Caco-2 (cell line): ENCODE data around the gene ASTN2. TPM values are rescaled to one million over a fixed set of nuclear protein-coding genes. Genes with fewer than 3 reads are reported as not detected.

Experiments
- BruUV-seq: library from RNA; stranded (reverse); fragments of 400-500 nt; replicated peaks from 2 replicates; lab custom pipeline; 2021; lab: Mats Ljungman, UMichigan
- CTCF ChIA-PET: fragments of 300-600 bp; sonication (Branson Sonifier 250); formaldehyde crosslinking; loops from one replicate; lab custom pipeline; 2022; ENCODE audit warnings: antibody characterized with exemption; lab: Charles Lee
- POLR2A ChIA-PET: fragments of 300-600 bp; sonication (Branson Sonifier 250); formaldehyde crosslinking; loops from one replicate; lab custom pipeline; 2022; ENCODE audit warnings: antibody characterized with exemption; lab: Charles Lee
- DNase-seq, 2 experiments: peaks; one replicate each; pipeline versions ENCODE4 v3.0.0 to v3.0.0-alpha.2; 2020 to 2022
- H3K27me3 ChIP-seq: replicated peaks from 2 replicates; pipeline ENCODE4 v1.6.0; 2011; ENCODE audit warnings: low read length; ENCODE audit not compliant: control insufficient read depth, insufficient read depth
- H3K36me3 ChIP-seq: 2 replicates; pipeline ENCODE4 v1.5.1; 2011; ENCODE audit warnings: low read length; ENCODE audit not compliant: control insufficient read depth, insufficient read depth
- H3K4me1 ChIP-seq: fragments of 250-450 bp; sonication (Bioruptor Pico); 2 replicates; pipeline ENCODE4 v1.5.1; 2020; ENCODE audit warnings: mild to moderate bottlenecking
- H3K4me3 ChIP-seq: 2 replicates; pipeline ENCODE4 v1.5.1; 2011; ENCODE audit warnings: low read depth, mild to moderate bottlenecking, control low read depth, low read length
- H3K9me3 ChIP-seq: fragments of 250-450 bp; sonication (Bioruptor Pico); 2 replicates; pipeline ENCODE4 v1.5.1; 2020; ENCODE audit warnings: mild to moderate bottlenecking, moderate library complexity
- H3K27ac Mint-ChIP-seq: one replicate; pipeline ENCODE4 v1.8.0; 2022; ENCODE audit warnings: mixed read lengths; ENCODE audit not compliant: unreplicated experiment
- H3K27me3 Mint-ChIP-seq: one replicate; pipeline ENCODE4 v1.8.0; 2022; ENCODE audit warnings: mixed read lengths; ENCODE audit not compliant: insufficient read depth, unreplicated experiment
- H3K36me3 Mint-ChIP-seq: one replicate; pipeline ENCODE4 v1.8.0; 2022; ENCODE audit warnings: mild to moderate bottlenecking, mixed read lengths; ENCODE audit not compliant: insufficient read depth, unreplicated experiment
- H3K4me1 Mint-ChIP-seq: one replicate; pipeline ENCODE4 v1.8.0; 2022; ENCODE audit warnings: low read depth, mixed read lengths; ENCODE audit not compliant: unreplicated experiment
- H3K4me3 Mint-ChIP-seq: one replicate; pipeline ENCODE4 v1.8.0; 2022; ENCODE audit warnings: mild to moderate bottlenecking, moderate library complexity, mixed read lengths; ENCODE audit not compliant: unreplicated experiment
- H3K9me3 Mint-ChIP-seq: one replicate; pipeline ENCODE4 v1.8.0; 2022; ENCODE audit warnings: mixed read lengths; ENCODE audit not compliant: unreplicated experiment
- intact Hi-C: fragments of 100-400 bp; cut with micrococcal nuclease; formaldehyde crosslinking; loops from one replicate; pipeline ENCODE4 v1.10.0; 2022; ENCODE audit not compliant: unreplicated experiment
- total RNA-seq: library from RNA; stranded (reverse); gene quantifications from 2 replicates; pipeline ENCODE4 v1.2.3, GENCODE V29; 2022
- TF ChIP-seq, protein P1 (sequence below), 2 experiments: fragments of 200-600 bp in 1 of 2; IDR thresholded peaks; 1 replicate in 1 of 2; 2 replicates in 1 of 2; pipeline versions ENCODE4 v1.5.1 to v1.8.0; 2011 to 2022; ENCODE audit warnings: antibody characterized with exemption in 1 of 2, control low read depth in 1 of 2, inconsistent platforms in 1 of 2, low read depth in 1 of 2, low read length in 1 of 2, mild to moderate bottlenecking in 1 of 2, moderate library complexity in 1 of 2; ENCODE audit not compliant: insufficient read depth in 1 of 2, severe bottlenecking in 1 of 2, unreplicated experiment in 1 of 2

ASTN2 gene
- total RNA-seq, 1 experiment from 2014 or later, result 12.7 TPM

DNA sequence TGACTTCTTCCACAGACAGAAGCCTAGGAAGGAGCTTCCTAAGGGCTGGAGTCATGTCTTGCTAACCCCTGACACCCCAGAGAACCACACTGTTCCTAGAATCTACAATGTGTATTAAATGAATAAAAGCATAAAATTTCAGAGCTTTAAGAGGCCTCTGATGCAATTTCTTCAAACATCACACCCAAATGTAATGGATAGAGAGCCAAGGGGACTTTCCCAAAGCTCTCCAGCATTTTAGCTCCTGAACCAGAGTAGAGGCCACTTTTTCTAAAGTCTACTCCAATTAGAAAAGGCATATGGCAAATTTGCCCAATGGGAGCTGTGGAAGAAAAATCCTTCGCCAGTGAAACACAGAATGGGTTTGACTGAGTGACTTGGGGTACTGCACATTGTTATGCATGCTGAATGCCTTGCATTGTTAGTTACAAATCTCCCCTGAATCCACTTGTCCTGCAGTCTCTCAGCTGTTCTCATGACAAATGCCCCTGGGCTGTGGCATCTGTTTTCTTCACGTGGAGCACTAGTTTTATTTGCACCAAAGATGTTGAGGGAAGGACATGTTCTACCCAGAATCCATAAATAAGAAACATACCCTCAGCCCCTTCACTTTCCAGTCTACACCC lies 334.0 kb downstream of the ASTN2 start:
- no TSS peak for BruUV-seq

DNA sequence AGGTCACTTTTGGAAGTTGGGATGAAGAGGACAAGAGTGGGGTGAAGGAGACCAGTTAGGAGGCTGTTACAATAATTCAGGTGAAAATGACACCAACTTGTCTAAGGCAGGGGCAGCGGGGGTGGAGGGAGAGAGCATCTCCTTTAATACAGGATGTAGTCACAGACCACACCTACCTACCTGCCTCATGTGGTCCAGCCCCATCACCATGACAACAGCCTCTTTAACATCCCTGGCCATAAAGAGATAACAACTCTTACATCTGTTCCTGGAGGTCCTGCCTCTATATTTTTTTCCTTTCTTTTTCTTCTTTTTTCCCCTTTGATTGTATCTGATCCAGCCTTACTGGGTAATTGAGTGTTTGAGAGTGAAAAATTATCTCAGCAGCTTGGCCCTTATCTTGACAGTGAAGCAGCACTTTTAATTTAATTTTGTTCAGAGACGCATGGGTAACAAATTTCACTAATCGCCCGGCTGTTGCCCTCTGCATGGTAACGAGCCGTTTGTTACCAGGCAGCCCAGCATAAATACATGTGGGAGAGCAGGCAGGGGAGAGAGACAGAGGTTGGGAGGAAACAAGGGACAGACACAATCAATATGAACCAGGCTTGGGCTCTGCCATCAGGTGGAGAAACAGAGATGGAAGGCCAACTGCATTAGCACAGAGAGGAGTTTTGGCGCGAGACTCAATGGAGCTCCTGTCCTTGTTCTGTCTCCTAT lies 338.1 kb downstream of the ASTN2 start:
- Mint-ChIP-seq H3K9me3 (no peaks in the 10 kb centered on the region), H3K4me3 (no peak overlapping the region), H3K36me3 (no peaks in the 10 kb centered on the region), H3K4me1 (no peaks in the 10 kb centered on the region), H3K27ac (no peak overlapping the region), H3K27me3 (peaks cover 7% of the 10 kb centered on the region)
- Histone ChIP-seq H3K27me3 (no peaks in the 10 kb centered on the region), H3K9me3 (no peaks in the 10 kb centered on the region), H3K4me3 (no peak overlapping the region), H3K36me3 (no peaks in the 10 kb centered on the region), H3K4me1 (no peaks in the 10 kb centered on the region)
- ChIA-PET POLR2A (no interaction called here), CTCF (no interaction called here)
- DNase-seq, result no peak
- BruUV-seq, result no TSS peak
- intact Hi-C loops, result no loop called here
- TF ChIP-seq, protein P1, sequence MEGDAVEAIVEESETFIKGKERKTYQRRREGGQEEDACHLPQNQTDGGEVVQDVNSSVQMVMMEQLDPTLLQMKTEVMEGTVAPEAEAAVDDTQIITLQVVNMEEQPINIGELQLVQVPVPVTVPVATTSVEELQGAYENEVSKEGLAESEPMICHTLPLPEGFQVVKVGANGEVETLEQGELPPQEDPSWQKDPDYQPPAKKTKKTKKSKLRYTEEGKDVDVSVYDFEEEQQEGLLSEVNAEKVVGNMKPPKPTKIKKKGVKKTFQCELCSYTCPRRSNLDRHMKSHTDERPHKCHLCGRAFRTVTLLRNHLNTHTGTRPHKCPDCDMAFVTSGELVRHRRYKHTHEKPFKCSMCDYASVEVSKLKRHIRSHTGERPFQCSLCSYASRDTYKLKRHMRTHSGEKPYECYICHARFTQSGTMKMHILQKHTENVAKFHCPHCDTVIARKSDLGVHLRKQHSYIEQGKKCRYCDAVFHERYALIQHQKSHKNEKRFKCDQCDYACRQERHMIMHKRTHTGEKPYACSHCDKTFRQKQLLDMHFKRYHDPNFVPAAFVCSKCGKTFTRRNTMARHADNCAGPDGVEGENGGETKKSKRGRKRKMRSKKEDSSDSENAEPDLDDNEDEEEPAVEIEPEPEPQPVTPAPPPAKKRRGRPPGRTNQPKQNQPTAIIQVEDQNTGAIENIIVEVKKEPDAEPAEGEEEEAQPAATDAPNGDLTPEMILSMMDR (IDR thresholded peaks at IDR 0.05; ENCODE audit: insufficient read depth in 1 of 2, low read depth in 1 of 2, low read length in 1 of 2, severe bottlenecking in 1 of 2, unreplicated experiment in 1 of 2), result no peak

More for the DNA sequence above, 334.0 kb downstream of the ASTN2 start:
- CTCF ChIA-PET, result no interaction called here
- Histone ChIP-seq H3K27me3 (no peaks in the 10 kb centered on the region), H3K9me3 (no peaks in the 10 kb centered on the region), H3K4me3 (no peak overlapping the region), H3K36me3 (no peaks in the 10 kb centered on the region), H3K4me1 (no peaks in the 10 kb centered on the region)
- H3K4me1 Mint-ChIP-seq, result no peaks in the 10 kb centered on the region
- intact Hi-C loops, result no loop called here
- H3K27ac Mint-ChIP-seq, result no peak overlapping the region
- POLR2A ChIA-PET, result no interaction called here
- DNase-seq, result no peak
- no peak overlapping the region for H3K4me3 Mint-ChIP-seq
- no peaks in the 10 kb centered on the region for H3K36me3 Mint-ChIP-seq
- H3K27me3 Mint-ChIP-seq, result peaks cover 7% of the 10 kb centered on the region
- TF ChIP-seq, protein P1 (IDR thresholded peaks at IDR 0.05; ENCODE audit: insufficient read depth in 1 of 2, low read depth in 1 of 2, low read length in 1 of 2, severe bottlenecking in 1 of 2, unreplicated experiment in 1 of 2), result no peak
- H3K9me3 Mint-ChIP-seq, result no peaks in the 10 kb centered on the region

DNA sequence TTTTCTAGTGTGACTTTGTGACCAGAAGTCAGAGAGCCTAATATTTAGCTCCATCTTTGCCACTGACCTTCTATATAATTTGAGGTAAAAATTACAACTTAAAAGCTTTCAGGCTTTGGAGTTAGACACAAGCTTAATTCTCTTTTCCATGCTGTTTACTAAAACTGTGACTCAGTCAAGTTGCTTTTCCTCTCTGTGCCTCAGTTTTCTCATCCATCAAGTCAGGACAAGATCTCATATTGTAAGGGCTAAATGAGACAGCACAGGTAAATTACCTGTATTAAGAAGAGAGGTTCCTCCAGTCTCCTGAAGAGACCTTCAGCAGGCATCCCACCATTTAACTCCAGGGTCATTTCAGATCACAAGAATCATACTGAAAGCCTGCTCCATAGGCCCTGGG lies 339.2 kb downstream of the ASTN2 start:
- TF ChIP-seq, protein P1 (IDR thresholded peaks at IDR 0.05; ENCODE audit: insufficient read depth in 1 of 2, low read depth in 1 of 2, low read length in 1 of 2, severe bottlenecking in 1 of 2, unreplicated experiment in 1 of 2), result no peak
- no peaks in the 10 kb centered on the region for H3K36me3 Mint-ChIP-seq
- no TSS peak for BruUV-seq
- Histone ChIP-seq H3K4me3 (no peak overlapping the region), H3K9me3 (no peaks in the 10 kb centered on the region), H3K4me1 (no peaks in the 10 kb centered on the region), H3K36me3 (no peaks in the 10 kb centered on the region), H3K27me3 (no peaks in the 10 kb centered on the region)
- ChIA-PET POLR2A (no interaction called here), CTCF (no interaction called here)
- no peak overlapping the region for H3K27ac Mint-ChIP-seq
- DNase-seq, result no peak
- peaks cover 4% of the 10 kb centered on the region for H3K27me3 Mint-ChIP-seq
- intact Hi-C loops, result no loop called here
- no peak overlapping the region for H3K4me3 Mint-ChIP-seq
- no peaks in the 10 kb centered on the region for H3K9me3 Mint-ChIP-seq
- no peaks in the 10 kb centered on the region for H3K4me1 Mint-ChIP-seq
